H9 (cell line): ENCODE measurements around the gene DNAH5. TPM values are rescaled to one million over a fixed set of nuclear protein-coding genes. Genes with fewer than 3 reads are reported as not detected.

Source experiments
- DNase-seq: peaks from one replicate; pipeline ENCODE4 v3.0.0-alpha.2; 2017
- H2AFZ ChIP-seq: one replicate; pipeline ENCODE4 v1.6.1; 2013; ENCODE audit warnings: mild to moderate bottlenecking, low read length, control low read depth, moderate library complexity
- H2AK5ac ChIP-seq: 2 replicates; pipeline ENCODE4 v1.6.1; 2013; ENCODE audit warnings: low read length, control low read depth, mixed read lengths; ENCODE audit not compliant: insufficient read length
- H2BK120ac ChIP-seq: one replicate; pipeline ENCODE4 v1.6.1; 2013; ENCODE audit warnings: low read depth, mild to moderate bottlenecking, low read length, control low read depth, inconsistent platforms; ENCODE audit not compliant: poor library complexity, severe bottlenecking
- H2BK12ac ChIP-seq: 2 replicates; pipeline ENCODE4 v1.6.1; 2013; ENCODE audit warnings: low read length, control low read depth, mixed read lengths, low read depth; ENCODE audit not compliant: insufficient read length
- H2BK15ac ChIP-seq: 2 replicates; pipeline ENCODE4 v1.6.1; 2013; ENCODE audit warnings: low read depth, low read length, control low read depth
- H2BK20ac ChIP-seq: one replicate; pipeline ENCODE4 v1.6.1; 2013; ENCODE audit warnings: low read depth, mild to moderate bottlenecking, low read length, control low read depth, inconsistent platforms; ENCODE audit not compliant: poor library complexity, severe bottlenecking
- H2BK5ac ChIP-seq: 2 replicates; pipeline ENCODE4 v1.6.1; 2013; ENCODE audit warnings: low read length, control low read depth, mixed read lengths; ENCODE audit not compliant: insufficient read length
- H3K14ac ChIP-seq: 2 replicates; pipeline ENCODE4 v1.6.1; 2013; ENCODE audit warnings: low read length, control low read depth; ENCODE audit not compliant: insufficient read depth
- H3K18ac ChIP-seq: 2 replicates; pipeline ENCODE4 v1.6.1; 2013; ENCODE audit warnings: low read depth, mild to moderate bottlenecking, mixed read lengths, low read length, control low read depth; ENCODE audit not compliant: insufficient read length
- H3K23ac ChIP-seq: 2 replicates; pipeline ENCODE4 v1.6.1; 2013; ENCODE audit warnings: low read length, control low read depth, mixed read lengths, low read depth; ENCODE audit not compliant: insufficient read length
- H3K23me2 ChIP-seq: 2 replicates; pipeline ENCODE4 v1.6.1; 2013; ENCODE audit warnings: low read depth, mild to moderate bottlenecking, mixed read lengths, low read length, control low read depth; ENCODE audit not compliant: insufficient read length, poor library complexity, severe bottlenecking
- H3K27ac ChIP-seq: 2 replicates; pipeline ENCODE4 v1.5.1; 2013; ENCODE audit warnings: low read length, control low read depth, mixed read lengths, low read depth; ENCODE audit not compliant: insufficient read length
- H3K27me3 ChIP-seq: 2 replicates; pipeline ENCODE4 v1.6.1; 2013; ENCODE audit warnings: low read length, control low read depth, inconsistent platforms; ENCODE audit not compliant: insufficient read depth
- H3K4ac ChIP-seq: 2 replicates; pipeline ENCODE4 v1.6.1; 2013; ENCODE audit warnings: low read depth, mild to moderate bottlenecking, control low read depth, inconsistent platforms, low read length, moderate library complexity
- H3K4me1 ChIP-seq: 2 replicates; pipeline ENCODE4 v1.6.1; 2013; ENCODE audit warnings: low read length, control low read depth, inconsistent platforms; ENCODE audit not compliant: insufficient read depth
- H3K4me2 ChIP-seq: 2 replicates; pipeline ENCODE4 v1.6.1; 2013; ENCODE audit warnings: low read length, control low read depth, mixed read lengths; ENCODE audit not compliant: insufficient read length, insufficient read depth
- H3K56ac ChIP-seq: 2 replicates; pipeline ENCODE4 v1.6.1; 2013; ENCODE audit warnings: low read depth, mild to moderate bottlenecking, mixed read lengths, low read length, control low read depth; ENCODE audit not compliant: insufficient read length
- H3K79me1 ChIP-seq: 2 replicates; pipeline ENCODE4 v1.6.1; 2013; ENCODE audit warnings: low read depth, mild to moderate bottlenecking, moderate library complexity, low read length, control low read depth, inconsistent platforms; ENCODE audit not compliant: insufficient read depth, poor library complexity, severe bottlenecking
- H3K79me2 ChIP-seq: 2 replicates; pipeline ENCODE4 v1.6.1; 2013; ENCODE audit warnings: low read length, control low read depth, inconsistent platforms; ENCODE audit not compliant: insufficient read depth
- H3K9ac ChIP-seq: 2 replicates; pipeline ENCODE4 v1.6.1; 2013; ENCODE audit warnings: low read length, control low read depth, mixed read lengths; ENCODE audit not compliant: insufficient read length; ENCODE audit errors: extremely low read depth
- H3K9me3 ChIP-seq: one replicate; pipeline ENCODE4 v1.6.1; 2013; ENCODE audit warnings: low read depth, low read length, inconsistent platforms; ENCODE audit not compliant: control insufficient read depth
- H3T11ph ChIP-seq: one replicate; pipeline ENCODE4 v1.6.1; 2013; ENCODE audit warnings: mild to moderate bottlenecking, low read length, control low read depth, inconsistent platforms
- H4K20me1 ChIP-seq: one replicate; pipeline ENCODE4 v1.6.1; 2013; ENCODE audit not compliant: control insufficient read depth, insufficient read length, insufficient read depth
- H4K5ac ChIP-seq: 2 replicates; pipeline ENCODE4 v1.6.1; 2013; ENCODE audit warnings: low read depth, mild to moderate bottlenecking, mixed read lengths, low read length, control low read depth; ENCODE audit not compliant: insufficient read length
- H4K8ac ChIP-seq: replicated peaks from 2 replicates; pipeline ENCODE4 v1.6.1; 2013; ENCODE audit warnings: low read length, control low read depth, mixed read lengths, low read depth; ENCODE audit not compliant: insufficient read length
- H4K91ac ChIP-seq: 2 replicates; pipeline ENCODE4 v1.6.1; 2013; ENCODE audit warnings: low read depth, mild to moderate bottlenecking, moderate library complexity, mixed read lengths, low read length, control low read depth; ENCODE audit not compliant: insufficient read length
- H3K27ac Mint-ChIP-seq, 3 experiments: 2 replicates in 2 of 3; 3 replicates in 1 of 3; pipeline ENCODE4 v1.8.0; 2020 to 2021; ENCODE audit warnings: mixed read lengths in 3 of 3, mild to moderate bottlenecking in 1 of 3, moderate library complexity in 1 of 3
- H3K27me3 Mint-ChIP-seq: 2 replicates; pipeline ENCODE4 v1.8.0; 2021; ENCODE audit warnings: low read depth, mild to moderate bottlenecking, moderate library complexity, mixed read lengths
- H3K36me3 Mint-ChIP-seq, 3 experiments: 2 replicates in 2 of 3; 3 replicates in 1 of 3; pipeline ENCODE4 v1.8.0; 2020 to 2021; ENCODE audit warnings: low read depth in 3 of 3, mixed read lengths in 3 of 3; ENCODE audit not compliant: insufficient read depth in 1 of 3
- H3K4me1 Mint-ChIP-seq, 2 experiments: 2 replicates each; pipeline ENCODE4 v1.8.0; 2020; ENCODE audit warnings: mixed read lengths in 2 of 2
- H3K4me3 Mint-ChIP-seq, 2 experiments: 2 replicates in 1 of 2; 3 replicates in 1 of 2; pipeline ENCODE4 v1.8.0; 2020 to 2021; ENCODE audit warnings: mild to moderate bottlenecking in 2 of 2, mixed read lengths in 2 of 2, moderate library complexity in 1 of 2
- H3K9me3 Mint-ChIP-seq, 2 experiments: 2 replicates in 1 of 2; 3 replicates in 1 of 2; pipeline ENCODE4 v1.8.0; 2020; ENCODE audit warnings: mild to moderate bottlenecking in 2 of 2, mixed read lengths in 2 of 2, moderate library complexity in 1 of 2
- CTCF ChIP-seq: fragments of 200-600 bp; sonication (generic); conservative IDR thresholded peaks from 3 replicates; pipeline ENCODE4 v1.8.0; 2021; ENCODE audit warnings: antibody characterized with exemption, mild to moderate bottlenecking
- WGBS: extraction: QIAGEN DNeasy Blood & Tissue Kit; methylation state at CpG from one replicate; pipeline ENCODE4 v1.1.7; 2013; ENCODE audit warnings: missing lambda C conversion rate, low lambda C conversion rate, mixed read lengths; ENCODE audit not compliant: insufficient read length; ENCODE audit errors: extremely low coverage; 5-methylcytosine and 5-hydroxymethylcytosine counted together
- total RNA-seq: library from RNA; stranded (reverse); gene quantifications from 2 replicates; pipeline ENCODE4 v1.2.1, GENCODE V29; 2021

The DNAH5 gene
- total RNA-seq, 1 experiment from 2014 or later = 0.50 TPM

GRCh38 chr5:13816126-13816525, 128.4 kb downstream of the DNAH5 start:
- WGBS = no CpG with 5 or more reads among the region's 2 CpGs
- DNase-seq = no peak
- no peak overlapping the region for H3K4me2 ChIP-seq
- H2AK5ac ChIP-seq = no peak overlapping the region
- H2BK15ac ChIP-seq = no peak overlapping the region
- H2BK5ac ChIP-seq = no peak overlapping the region
- H3K27me3 ChIP-seq = no peaks in the 10 kb centered on the region
- H3K14ac ChIP-seq = no peak overlapping the region
- H3K27ac ChIP-seq = no peak overlapping the region
- Mint-ChIP-seq H3K4me3 (no peak overlapping the region), H3K27me3 (no peaks in the 10 kb centered on the region), H3K9me3 (no peaks in the 10 kb centered on the region), H3K4me1 (no peaks in the 10 kb centered on the region), H3K27ac (no peak overlapping the region), H3K36me3 (no peaks in the 10 kb centered on the region)
- H3K56ac ChIP-seq = no peak overlapping the region
- H2BK20ac ChIP-seq = no peak overlapping the region
- no peaks in the 10 kb centered on the region for H3K23me2 ChIP-seq
- H3K79me2 ChIP-seq = no peaks in the 10 kb centered on the region
- no peak overlapping the region for H3K18ac ChIP-seq
- no peak overlapping the region for H4K5ac ChIP-seq
- no peaks in the 10 kb centered on the region for H3K4me1 ChIP-seq
- no peak overlapping the region for H3T11ph ChIP-seq
- H2BK120ac ChIP-seq = no peak overlapping the region
- H2AFZ ChIP-seq = no peak overlapping the region
- no peak for TF ChIP-seq CTCF
- H3K4ac ChIP-seq = no peak overlapping the region
- no peaks in the 10 kb centered on the region for H4K20me1 ChIP-seq
- H3K9me3 ChIP-seq = no peaks in the 10 kb centered on the region
- H2BK12ac ChIP-seq = no peak overlapping the region
- no peak overlapping the region for H4K91ac ChIP-seq
- H3K79me1 ChIP-seq = no peaks in the 10 kb centered on the region
- H4K8ac ChIP-seq = no peak overlapping the region
- H3K23ac ChIP-seq = no peak overlapping the region
- H3K9ac ChIP-seq = no peak overlapping the region
